Thyroid gland (tissue), 4 donors: ENCODE data around the gene ZDHHC12. TPM values are rescaled to one million over a fixed set of nuclear protein-coding genes. Genes with fewer than 3 reads are reported as not detected.
A peak's percentile ranks its signal among the peaks of the same experiment; 100 is the strongest.

Experiments used
- DNase-seq, 2 donors: peaks; one replicate each; pipeline ENCODE4 v3.0.0-alpha.2; 2019
- H3K27ac ChIP-seq, 3 donors: fragments of 200-600 bp; sonication (generic); 1 replicate in 2 of 3; 2 replicates in 1 of 3; pipeline ENCODE4 v1.5.1; 2016 to 2019; ENCODE audit warnings: mild to moderate bottlenecking in 1 of 3, moderate library complexity in 1 of 3
- H3K27me3 ChIP-seq: fragments of 200-600 bp; sonication (generic); one replicate; pipeline ENCODE4 v1.5.1; 2019
- H3K36me3 ChIP-seq, 2 donors: fragments of 200-600 bp; sonication (generic); one replicate each; pipeline ENCODE4 v1.5.1; 2016 to 2019
- H3K4me1 ChIP-seq, 2 donors: fragments of 200-600 bp; sonication (generic); one replicate each; pipeline ENCODE4 v1.5.1; 2017 to 2019
- H3K4me3 ChIP-seq, 3 donors: fragments of 200-600 bp; sonication (generic); replicated peaks in 1 of 3; 1 replicate in 2 of 3; 2 replicates in 1 of 3; pipeline ENCODE4 v1.5.1; 2016; ENCODE audit warnings: mild to moderate bottlenecking in 1 of 3
- H3K9me3 ChIP-seq: fragments of 200-600 bp; sonication (generic); one replicate; pipeline ENCODE4 v1.5.1; 2017
- CTCF ChIP-seq, 6 experiments: fragments of 200-600 bp in 3 of 6; fragments of 450-650 bp in 3 of 6; sonication (generic) in 3 of 6; IDR thresholded peaks; one replicate each; pipeline ENCODE4 v1.5.1; 2016 to 2019; ENCODE audit warnings: antibody characterized with exemption in 6 of 6, mild to moderate bottlenecking in 2 of 6, inconsistent platforms in 1 of 6, moderate library complexity in 1 of 6
- POLR2A ChIP-seq, 2 donors: fragments of 450-650 bp; IDR thresholded peaks; one replicate each; pipeline ENCODE4 v1.6.1; 2017; ENCODE audit warnings: antibody characterized with exemption in 2 of 2, mild to moderate bottlenecking in 2 of 2, moderate library complexity in 1 of 2
- WGBS, 2 donors: methylation state at CpG; one replicate each; pipeline ENCODE4 v1.1.5; 2017; 5-methylcytosine and 5-hydroxymethylcytosine counted together
- intact Hi-C: fragments of 100-400 bp; cut with DNase I; formaldehyde crosslinking; loops from one replicate; pipeline ENCODE4 v1.15.1; 2023
- total RNA-seq, 4 donors: library from RNA; depleted of rRNA; stranded (reverse); fragments of >200 nt; gene quantifications; one replicate each; pipeline ENCODE4 v1.2.3, GENCODE V29; 2016

The ZDHHC12 gene
- total RNA-seq, 4 donors from 2014 or later = 21.2 to 45.7 (median 33.7) TPM

- no peak overlapping the region for H3K4me3 ChIP-seq
- WGBS, 2 donors = 88 to 92% methylated on average over 5 of the region's 5 CpGs
- H3K4me1 ChIP-seq = peaks cover 8 to 16% of the 10 kb centered on the region in 2 donors
- no peak for TF ChIP-seq CTCF (IDR thresholded peaks at IDR 0.05)
- no peak for TF ChIP-seq POLR2A (IDR thresholded peaks at IDR 0.05)
- no peaks in the 10 kb centered on the region for H3K9me3 ChIP-seq
- DNase-seq = no peak
- intact Hi-C loops = loop anchor here (10.0 kb wide), 1 partner anchor 93 kb away; no protein-coding TSS in a partner anchor
- H3K27ac ChIP-seq = no peak overlapping the region
- peaks cover 5 to 10% of the 10 kb centered on the region in 2 donors for H3K36me3 ChIP-seq
- H3K27me3 ChIP-seq = no peaks in the 10 kb centered on the region
These were observed 3.8 kb upstream of the ZDHHC12 start for GRCh38 chr9:128727640-128728248.

DNA sequence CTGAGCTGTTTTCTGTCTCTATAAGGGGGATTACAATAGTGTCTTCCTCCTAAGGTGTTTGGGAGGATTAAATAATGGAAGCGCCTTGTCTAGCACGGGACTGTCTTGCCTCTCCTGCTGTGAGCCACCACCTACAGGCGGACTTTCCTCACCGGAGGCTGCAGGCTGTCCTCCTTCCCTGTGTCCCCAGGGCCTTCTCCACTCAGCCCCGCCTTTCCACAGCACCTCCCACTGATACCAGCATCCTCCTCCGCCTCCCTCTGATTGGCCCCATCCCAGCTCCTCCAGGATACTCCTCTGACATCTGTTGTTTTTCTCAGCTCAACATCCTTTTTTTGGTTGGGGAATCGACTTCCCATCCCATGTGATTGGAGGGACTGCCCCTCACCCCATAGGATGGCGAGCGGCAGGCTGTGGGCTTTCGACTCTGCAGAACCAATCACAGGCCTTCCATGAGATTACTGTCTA lies 851 bp upstream of the ZDHHC12 start:
- peaks cover 8 to 16% of the 10 kb centered on the region in 2 donors for H3K4me1 ChIP-seq
- intact Hi-C loops = loop anchor here (10.0 kb wide), 1 partner anchor 90 kb away; no protein-coding TSS in a partner anchor
- no peaks in the 10 kb centered on the region for H3K36me3 ChIP-seq
- H3K4me3 ChIP-seq = peak overlapping the region in 1 of 3 donors; percentile 47
- H3K9me3 ChIP-seq = no peaks in the 10 kb centered on the region
- 28 to 30% methylated on average over 10 of the region's 10 CpGs for WGBS, 2 donors
- H3K27me3 ChIP-seq = no peaks in the 10 kb centered on the region
- peak; percentile 54 to 56 for DNase-seq
- no peak for TF ChIP-seq POLR2A (IDR thresholded peaks at IDR 0.05)
- peak in 1 of 6 experiments; percentile 15 for TF ChIP-seq CTCF (IDR thresholded peaks at IDR 0.05)
- H3K27ac ChIP-seq = peak overlapping the region in 2 of 3 donors; percentile 27 to 46

GRCh38 chr9:128723352-128723865 lies 518 bp downstream of the ZDHHC12 start:
- intact Hi-C loops = loop anchor here (10.0 kb wide), 1 partner anchor 89 kb away; no protein-coding TSS in a partner anchor
- 41 to 46% methylated on average over 7 of the region's 7 CpGs for WGBS, 2 donors

GRCh38 chr9:128722380-128723351 lies 1.3 kb downstream of the ZDHHC12 start:
- intact Hi-C loops = loop anchor here (10.0 kb wide), 1 partner anchor 88 kb away; no protein-coding TSS in a partner anchor
- WGBS, 2 donors = 67 to 70% methylated on average over 9 of the region's 9 CpGs
- Histone ChIP-seq H3K9me3 (no peaks in the 10 kb centered on the region), H3K27ac (peak overlapping the region in 1 of 3 donors; percentile 17), H3K36me3 (no peaks in the 10 kb centered on the region), H3K27me3 (no peaks in the 10 kb centered on the region), H3K4me3 (no peak overlapping the region), H3K4me1 (peaks cover 8 to 16% of the 10 kb centered on the region in 2 donors)
- no peak for DNase-seq
- TF ChIP-seq POLR2A (IDR thresholded peaks at IDR 0.05) = no peak
- TF ChIP-seq CTCF (IDR thresholded peaks at IDR 0.05) = no peak

More at GRCh38 chr9:128723352-128723865, 518 bp downstream of the ZDHHC12 start:
- no peaks in the 10 kb centered on the region for H3K27me3 ChIP-seq
- peak overlapping the region; percentile 47 to 62 (median 60) for H3K4me3 ChIP-seq
- H3K4me1 ChIP-seq = peaks cover 8 to 16% of the 10 kb centered on the region in 2 donors
- peak in 1 of 2 donors; percentile 2 for DNase-seq
- H3K9me3 ChIP-seq = no peaks in the 10 kb centered on the region
- H3K27ac ChIP-seq = peak overlapping the region; percentile 27 to 37 (median 27)
- H3K36me3 ChIP-seq = no peaks in the 10 kb centered on the region
- TF ChIP-seq POLR2A (IDR thresholded peaks at IDR 0.05) (no peak), CTCF (IDR thresholded peaks at IDR 0.05) (no peak)
